Cardiac fibroblast (primary cell): ENCODE results near the gene BCL11B.

Experiments
- DNase-seq, 2 donors: peaks; one replicate each; pipeline versions ENCODE4 v3.0.0 to v3.0.0-alpha.2; 2010; ENCODE audit warnings: low read depth in 2 of 2
- H3K4me3 ChIP-seq, 2 donors: replicated peaks in 1 of 2; 1 replicate in 1 of 2; 2 replicates in 1 of 2; pipeline ENCODE4 v1.5.1; 2011; ENCODE audit warnings: low read depth in 2 of 2, low read length in 2 of 2, mild to moderate bottlenecking in 2 of 2, moderate library complexity in 1 of 2
- TF ChIP-seq, protein P1 (sequence below): IDR thresholded peaks from one replicate; pipeline ENCODE4 v1.5.1; 2011; ENCODE audit warnings: low read depth, mild to moderate bottlenecking, low read length, inconsistent platforms

Gene BCL11B

GRCh38 chr14:99287269-99287942 lies 15.4 kb upstream of the BCL11B start:
- DNase-seq: no peak
- H3K4me3 ChIP-seq: no peak overlapping the region

GRCh38 chr14:99286761-99287160 lies 14.8 kb upstream of the BCL11B start:
- TF ChIP-seq, protein P1, sequence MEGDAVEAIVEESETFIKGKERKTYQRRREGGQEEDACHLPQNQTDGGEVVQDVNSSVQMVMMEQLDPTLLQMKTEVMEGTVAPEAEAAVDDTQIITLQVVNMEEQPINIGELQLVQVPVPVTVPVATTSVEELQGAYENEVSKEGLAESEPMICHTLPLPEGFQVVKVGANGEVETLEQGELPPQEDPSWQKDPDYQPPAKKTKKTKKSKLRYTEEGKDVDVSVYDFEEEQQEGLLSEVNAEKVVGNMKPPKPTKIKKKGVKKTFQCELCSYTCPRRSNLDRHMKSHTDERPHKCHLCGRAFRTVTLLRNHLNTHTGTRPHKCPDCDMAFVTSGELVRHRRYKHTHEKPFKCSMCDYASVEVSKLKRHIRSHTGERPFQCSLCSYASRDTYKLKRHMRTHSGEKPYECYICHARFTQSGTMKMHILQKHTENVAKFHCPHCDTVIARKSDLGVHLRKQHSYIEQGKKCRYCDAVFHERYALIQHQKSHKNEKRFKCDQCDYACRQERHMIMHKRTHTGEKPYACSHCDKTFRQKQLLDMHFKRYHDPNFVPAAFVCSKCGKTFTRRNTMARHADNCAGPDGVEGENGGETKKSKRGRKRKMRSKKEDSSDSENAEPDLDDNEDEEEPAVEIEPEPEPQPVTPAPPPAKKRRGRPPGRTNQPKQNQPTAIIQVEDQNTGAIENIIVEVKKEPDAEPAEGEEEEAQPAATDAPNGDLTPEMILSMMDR: no peak
- H3K4me3 ChIP-seq: no peak overlapping the region
- DNase-seq: no peak

More at GRCh38 chr14:99287269-99287942, 15.4 kb upstream of the BCL11B start:
- TF ChIP-seq, protein P1: no peak

DNA sequence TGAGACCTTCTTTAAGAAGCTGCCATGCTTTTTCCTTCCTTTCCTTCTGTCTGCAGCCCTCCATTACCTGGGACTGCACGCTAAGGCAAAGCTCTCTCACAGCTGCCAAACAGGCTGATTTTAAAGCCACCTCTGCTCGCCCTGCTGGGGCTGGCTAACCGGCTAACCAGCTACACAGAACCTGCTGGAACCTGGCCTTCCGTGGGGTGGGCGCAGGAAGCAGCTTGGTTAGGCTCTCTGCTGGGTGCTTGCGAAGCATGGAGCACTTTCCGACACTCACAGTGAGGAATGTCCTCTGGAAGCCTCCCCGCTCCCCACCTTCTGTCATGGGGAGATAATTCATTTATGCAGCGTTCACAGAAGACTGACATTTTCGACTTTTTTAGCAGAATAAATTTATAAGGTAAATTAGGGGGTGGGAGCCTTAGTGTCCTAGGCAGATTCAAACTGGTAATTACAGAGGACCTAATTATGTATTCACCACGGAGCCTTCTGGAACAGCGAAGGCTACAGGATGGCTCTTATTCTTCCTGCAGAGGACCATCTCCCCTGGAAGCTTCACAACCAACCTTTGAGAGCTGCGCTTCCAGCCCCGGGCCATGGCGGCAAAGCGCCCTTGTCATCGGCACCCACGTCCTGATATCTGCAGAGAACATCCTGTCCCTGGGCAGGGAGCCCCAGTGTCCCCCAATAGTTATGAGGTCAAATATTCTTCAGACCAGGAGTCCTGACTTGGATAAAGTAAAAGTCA lies 12.4 kb upstream of the BCL11B start:
- no peak overlapping the region for H3K4me3 ChIP-seq
- no peak for DNase-seq
- TF ChIP-seq, protein P1: no peak

DNA sequence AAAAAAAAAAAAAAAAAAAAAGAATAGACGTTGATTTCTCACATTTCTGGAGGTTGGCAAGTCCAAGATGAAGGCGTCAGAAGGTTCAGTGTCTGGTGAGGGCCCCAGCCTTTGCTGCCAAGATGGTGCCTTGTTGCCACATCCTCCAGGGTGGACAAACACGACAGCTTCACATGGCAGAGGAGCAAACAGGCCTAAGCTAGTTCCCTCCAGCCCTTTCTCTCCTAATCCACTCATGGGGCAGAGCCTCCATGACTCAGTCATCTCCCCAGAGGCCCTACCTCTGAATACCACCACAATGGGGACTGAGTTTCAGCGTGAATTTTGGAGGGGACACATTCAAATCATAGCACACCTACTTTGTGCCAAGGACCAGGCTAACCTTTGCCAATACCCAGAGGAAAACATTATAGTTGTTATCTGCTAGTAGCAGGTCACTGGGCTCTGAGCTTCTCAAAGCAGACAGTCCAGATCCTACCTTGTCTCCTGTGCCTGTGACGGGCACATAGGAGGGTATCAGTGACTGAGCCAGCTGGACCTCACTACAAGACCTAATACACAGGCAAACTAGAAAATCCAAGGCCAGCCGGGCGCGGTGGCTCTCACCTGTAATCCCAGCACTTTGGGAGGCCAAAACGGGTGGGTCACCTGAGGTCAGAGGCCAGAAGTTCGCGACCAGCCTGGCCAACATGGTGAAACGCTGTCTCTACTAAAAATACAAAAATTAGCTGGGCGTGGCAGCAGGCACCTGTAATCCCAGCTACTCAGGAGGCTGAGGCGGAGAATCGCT lies 10.5 kb upstream of the BCL11B start:
- H3K4me3 ChIP-seq: no peak overlapping the region
- TF ChIP-seq, protein P1: no peak

DNA sequence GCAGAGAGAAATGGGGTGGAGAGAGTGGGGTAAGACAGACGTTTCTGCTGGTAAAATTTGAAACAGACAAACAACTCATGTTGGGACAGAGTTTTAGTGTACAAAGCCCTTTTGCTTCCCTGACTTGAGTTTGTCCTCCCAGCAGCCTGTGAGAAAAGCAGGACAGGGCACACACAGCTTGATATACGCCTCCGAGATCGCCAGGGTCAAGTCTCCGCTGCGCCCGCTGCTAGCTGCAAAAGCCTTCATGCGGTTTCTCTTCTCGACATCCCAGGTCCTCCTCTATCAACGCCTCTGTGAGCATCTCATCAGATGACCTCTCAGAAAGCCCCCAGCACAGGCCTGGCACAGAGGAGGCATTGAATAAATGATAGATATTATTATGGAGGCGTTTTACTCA lies 9.4 kb upstream of the BCL11B start:
- no peak overlapping the region for H3K4me3 ChIP-seq
- no peak for DNase-seq
- TF ChIP-seq, protein P1: no peak

More for the DNA sequence above, 10.5 kb upstream of the BCL11B start:
- DNase-seq: no peak

DNA sequence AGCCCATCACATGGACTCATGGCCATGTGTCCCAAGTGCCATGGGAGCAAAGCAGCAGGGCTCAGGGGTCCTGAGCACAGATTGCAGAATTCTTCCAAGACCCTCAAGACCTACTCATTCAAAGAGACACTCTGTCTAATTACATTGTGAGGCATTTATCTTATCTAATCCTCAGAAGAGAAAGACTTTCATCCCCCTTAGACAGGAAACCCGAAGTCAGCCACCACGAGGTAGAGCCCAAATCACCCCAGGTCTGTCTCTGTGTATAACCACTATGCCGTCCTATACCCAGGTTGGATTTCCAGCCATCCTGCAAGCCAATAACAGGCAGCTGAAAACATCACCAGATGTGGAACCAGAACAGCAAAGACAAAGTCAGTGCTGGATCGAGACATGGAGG lies 8.9 kb upstream of the BCL11B start:
- no peak for DNase-seq
- TF ChIP-seq, protein P1: no peak
- no peak overlapping the region for H3K4me3 ChIP-seq
